Keratinocyte (primary cell): ENCODE measurements around the gene BANK1. TPM values are rescaled to one million over a fixed set of nuclear protein-coding genes. Genes with fewer than 3 reads are reported as not detected.

Experiments used
- DNase-seq: peaks from one replicate; pipeline ENCODE4 v3.0.0-alpha.2; 2011; ENCODE audit warnings: low read depth, missing footprints, low spot score
- FAIRE-seq: peaks from 2 replicates; lab custom pipeline; 2011; peaks lifted over from hg19 to GRCh38; lab: Jason Lieb, UNC
- H2AFZ ChIP-seq: 2 replicates; pipeline ENCODE4 v1.6.0; 2012; ENCODE audit warnings: low read length, control low read depth, inconsistent platforms; ENCODE audit not compliant: control insufficient read depth
- H3K27ac ChIP-seq: 2 replicates; pipeline ENCODE4 v1.5.1; 2011; ENCODE audit warnings: low read length; ENCODE audit not compliant: control insufficient read depth, insufficient read depth
- H3K27me3 ChIP-seq: 3 replicates; pipeline ENCODE4 v1.6.0; 2011; ENCODE audit warnings: low read length; ENCODE audit not compliant: control insufficient read depth, insufficient read depth; ENCODE audit errors: extremely low read depth
- H3K36me3 ChIP-seq, 2 experiments: 2 replicates in 1 of 2; 3 replicates in 1 of 2; pipeline ENCODE4 v1.5.1; 2011; ENCODE audit warnings: low read length in 2 of 2, mild to moderate bottlenecking in 1 of 2; ENCODE audit not compliant: control insufficient read depth in 2 of 2, insufficient read depth in 2 of 2; ENCODE audit errors: extremely low read depth in 1 of 2
- H3K4me1 ChIP-seq: 3 replicates; pipeline ENCODE4 v1.5.1; 2011; ENCODE audit warnings: low read length; ENCODE audit not compliant: control insufficient read depth, insufficient read depth; ENCODE audit errors: extremely low read depth
- H3K4me2 ChIP-seq: 3 replicates; pipeline ENCODE4 v1.6.0; 2011; ENCODE audit warnings: low read depth, low read length; ENCODE audit not compliant: control insufficient read depth, insufficient read depth; ENCODE audit errors: extremely low read depth
- H3K4me3 ChIP-seq, 3 experiments: fragments of 200-600 bp in 1 of 3; sonication (generic) in 1 of 3; 2 replicates in 2 of 3; 3 replicates in 1 of 3; pipeline ENCODE4 v1.5.1; 2011 to 2016; ENCODE audit warnings: low read length in 3 of 3, mild to moderate bottlenecking in 3 of 3, control low read depth in 2 of 3, inconsistent platforms in 1 of 3, low read depth in 1 of 3, mixed read lengths in 1 of 3, mixed run types in 1 of 3, moderate library complexity in 1 of 3; ENCODE audit not compliant: control insufficient read depth in 2 of 3, insufficient read depth in 2 of 3; ENCODE audit errors: extremely low read depth in 1 of 3
- H3K79me2 ChIP-seq: 2 replicates; pipeline ENCODE4 v1.6.0; 2012; ENCODE audit warnings: low read length; ENCODE audit not compliant: control insufficient read depth, insufficient read depth
- H3K9ac ChIP-seq: 3 replicates; pipeline ENCODE4 v1.6.0; 2011; ENCODE audit warnings: low read length; ENCODE audit not compliant: control insufficient read depth, insufficient read depth; ENCODE audit errors: extremely low read depth
- H3K9me1 ChIP-seq: 3 replicates; pipeline ENCODE4 v1.6.0; 2011; ENCODE audit warnings: low read length; ENCODE audit not compliant: control insufficient read depth, insufficient read depth; ENCODE audit errors: extremely low read depth
- H3K9me3 ChIP-seq: 2 replicates; pipeline ENCODE4 v1.5.1; 2012; ENCODE audit warnings: low read depth, low read length; ENCODE audit not compliant: control insufficient read depth
- H4K20me1 ChIP-seq: 3 replicates; pipeline ENCODE4 v1.6.0; 2011; ENCODE audit warnings: low read length; ENCODE audit not compliant: control insufficient read depth, insufficient read depth; ENCODE audit errors: extremely low read depth
- EZH2 ChIP-seq: IDR thresholded peaks from one replicate; pipeline ENCODE4 v1.6.1; 2012; ENCODE audit warnings: inconsistent platforms, mild to moderate bottlenecking, low read length, moderate library complexity
- dilution Hi-C: fragments of 300-500 bp; cut with MboI; formaldehyde crosslinking; loops from one replicate; pipeline ENCODE4 v1.7.0; 2020; ENCODE audit warnings: low sequenced_read_pairs; ENCODE audit not compliant: extremely low pct_ligation_motif_present
- polyA plus RNA-seq, 5 experiments: library from polyadenylated mRNA; depleted of rRNA in 3 of 5; stranded (reverse) in 3 of 5; stranded (forward) in 1 of 5; unstranded in 1 of 5; fragments of >200 nt; gene quantifications; 1 replicate in 1 of 5; 2 replicates in 3 of 5; 3 replicates in 1 of 5; pipeline versions ENCODE4 v1.2.1 to v1.2.3, GENCODE V29; 2011 to 2012; ENCODE audit warnings: missing spikeins in 2 of 5, low read depth in 1 of 5, low replicate concordance in 1 of 5
- TF ChIP-seq, protein P1 (sequence below), 3 experiments: IDR thresholded peaks in 1 of 3; conservative IDR thresholded peaks in 1 of 3; optimal IDR thresholded peaks in 1 of 3; 2 replicates in 2 of 3; 3 replicates in 1 of 3; pipeline versions ENCODE3 to v1.5.1; 2011; ENCODE audit warnings: low read length in 3 of 3, mild to moderate bottlenecking in 3 of 3, moderate library complexity in 2 of 3, control low read depth in 1 of 3, inconsistent platforms in 1 of 3; ENCODE audit not compliant: insufficient read depth in 2 of 3; ENCODE audit errors: extremely low read depth in 1 of 3

BANK1 gene
- polyA plus RNA-seq, 1 donor (not counting 4 experiments of a cell fraction or from before 2014, with no cell fraction given), result 0.25 TPM

DNA sequence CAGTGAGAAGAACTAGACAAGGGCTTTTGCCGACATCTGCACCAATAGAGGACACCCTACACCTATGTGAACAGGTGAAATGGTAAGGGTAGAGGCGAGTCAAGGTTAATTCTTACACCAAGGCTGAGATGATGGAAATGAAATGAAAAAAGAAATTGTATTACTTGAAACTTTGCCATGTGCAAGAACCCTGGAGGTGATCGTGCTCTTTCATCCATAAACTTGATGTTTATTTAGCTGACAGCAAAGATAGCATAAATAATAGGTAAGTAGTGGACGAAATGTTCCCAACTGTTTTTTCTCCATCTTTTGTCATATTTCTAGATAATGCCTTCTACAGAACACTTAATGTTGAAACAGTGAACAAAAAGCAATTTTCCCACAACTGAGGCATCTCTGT is 162.5 kb downstream of the BANK1 start:
- FAIRE-seq, result no peak
- no peak overlapping the region for H3K27ac ChIP-seq

DNA sequence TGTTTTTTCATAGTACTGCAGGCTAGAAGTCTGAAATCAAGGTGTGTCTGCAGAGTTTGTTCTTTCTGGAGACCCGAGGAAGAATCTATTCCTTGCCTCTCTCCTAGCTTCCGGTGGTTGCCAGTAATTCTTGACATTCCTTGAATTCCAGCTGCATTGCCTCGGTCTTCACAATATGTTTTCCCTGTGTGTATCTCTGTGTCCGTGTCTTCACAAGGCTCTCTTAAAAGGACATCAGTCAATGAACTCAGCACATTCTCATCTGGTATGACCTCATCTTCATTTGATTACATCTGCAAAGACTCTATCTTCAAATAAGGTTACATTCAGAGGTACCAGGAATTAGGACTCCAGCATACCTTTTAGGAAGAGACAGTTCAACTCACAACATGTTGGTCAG is 163.4 kb downstream of the BANK1 start:
- Histone ChIP-seq H3K9ac (no peak overlapping the region), H3K27me3 (no peaks in the 10 kb centered on the region), H3K4me1 (peaks cover 12% of the 10 kb centered on the region), H3K27ac (no peak overlapping the region), H3K9me1 (no peaks in the 10 kb centered on the region), H2AFZ (peak overlapping the region; percentile 71), H4K20me1 (no peaks in the 10 kb centered on the region), H3K4me3 (no peak overlapping the region), H3K79me2 (no peaks in the 10 kb centered on the region), H3K9me3 (no peaks in the 10 kb centered on the region), H3K36me3 (no peaks in the 10 kb centered on the region), H3K4me2 (peak overlapping the region; percentile 52)
- dilution Hi-C loops, result no loop called here
- FAIRE-seq, result peak; percentile 92
- peak; percentile 65 for DNase-seq
- TF ChIP-seq EZH2, result no peak
- TF ChIP-seq, protein P1, sequence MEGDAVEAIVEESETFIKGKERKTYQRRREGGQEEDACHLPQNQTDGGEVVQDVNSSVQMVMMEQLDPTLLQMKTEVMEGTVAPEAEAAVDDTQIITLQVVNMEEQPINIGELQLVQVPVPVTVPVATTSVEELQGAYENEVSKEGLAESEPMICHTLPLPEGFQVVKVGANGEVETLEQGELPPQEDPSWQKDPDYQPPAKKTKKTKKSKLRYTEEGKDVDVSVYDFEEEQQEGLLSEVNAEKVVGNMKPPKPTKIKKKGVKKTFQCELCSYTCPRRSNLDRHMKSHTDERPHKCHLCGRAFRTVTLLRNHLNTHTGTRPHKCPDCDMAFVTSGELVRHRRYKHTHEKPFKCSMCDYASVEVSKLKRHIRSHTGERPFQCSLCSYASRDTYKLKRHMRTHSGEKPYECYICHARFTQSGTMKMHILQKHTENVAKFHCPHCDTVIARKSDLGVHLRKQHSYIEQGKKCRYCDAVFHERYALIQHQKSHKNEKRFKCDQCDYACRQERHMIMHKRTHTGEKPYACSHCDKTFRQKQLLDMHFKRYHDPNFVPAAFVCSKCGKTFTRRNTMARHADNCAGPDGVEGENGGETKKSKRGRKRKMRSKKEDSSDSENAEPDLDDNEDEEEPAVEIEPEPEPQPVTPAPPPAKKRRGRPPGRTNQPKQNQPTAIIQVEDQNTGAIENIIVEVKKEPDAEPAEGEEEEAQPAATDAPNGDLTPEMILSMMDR (optimal IDR thresholded peaks at IDR 0.05 in 1 of 3, IDR thresholded peaks at IDR 0.05 in 1 of 3, conservative IDR thresholded peaks at IDR 0.05 in 1 of 3; ENCODE audit: extremely low read depth in 1 of 3, insufficient read depth in 2 of 3, low read length in 3 of 3), result no peak

More for the DNA sequence above, 162.5 kb downstream of the BANK1 start:
- Histone ChIP-seq H3K9ac (no peak overlapping the region), H2AFZ (no peak overlapping the region), H3K36me3 (no peaks in the 10 kb centered on the region), H3K27me3 (no peaks in the 10 kb centered on the region), H3K79me2 (no peaks in the 10 kb centered on the region), H3K4me3 (no peak overlapping the region), H3K4me2 (no peak overlapping the region), H3K9me1 (no peaks in the 10 kb centered on the region), H4K20me1 (no peaks in the 10 kb centered on the region), H3K4me1 (peaks cover 12% of the 10 kb centered on the region), H3K9me3 (no peaks in the 10 kb centered on the region)
- no peak for DNase-seq
- dilution Hi-C loops, result no loop called here
- no peak for TF ChIP-seq EZH2
- TF ChIP-seq, protein P1 (optimal IDR thresholded peaks at IDR 0.05 in 1 of 3, IDR thresholded peaks at IDR 0.05 in 1 of 3, conservative IDR thresholded peaks at IDR 0.05 in 1 of 3; ENCODE audit: extremely low read depth in 1 of 3, insufficient read depth in 2 of 3, low read length in 3 of 3), result no peak
